ENCODE measurements around the gene ASB5.
"Not testable (repeated sequence)": the region's sequence is repeated elsewhere in the genome, so short reads cannot be mapped to it uniquely, and the experiment has no call there.

The ASB5 gene

GRCh38 chr4:176279560-176279959 lies 10.5 kb upstream of the ASB5 start:
- DNase-seq (ENCODE audit: low read depth in 3 of 3, low spot score in 1 of 3), result not testable (repeated sequence)

DNA sequence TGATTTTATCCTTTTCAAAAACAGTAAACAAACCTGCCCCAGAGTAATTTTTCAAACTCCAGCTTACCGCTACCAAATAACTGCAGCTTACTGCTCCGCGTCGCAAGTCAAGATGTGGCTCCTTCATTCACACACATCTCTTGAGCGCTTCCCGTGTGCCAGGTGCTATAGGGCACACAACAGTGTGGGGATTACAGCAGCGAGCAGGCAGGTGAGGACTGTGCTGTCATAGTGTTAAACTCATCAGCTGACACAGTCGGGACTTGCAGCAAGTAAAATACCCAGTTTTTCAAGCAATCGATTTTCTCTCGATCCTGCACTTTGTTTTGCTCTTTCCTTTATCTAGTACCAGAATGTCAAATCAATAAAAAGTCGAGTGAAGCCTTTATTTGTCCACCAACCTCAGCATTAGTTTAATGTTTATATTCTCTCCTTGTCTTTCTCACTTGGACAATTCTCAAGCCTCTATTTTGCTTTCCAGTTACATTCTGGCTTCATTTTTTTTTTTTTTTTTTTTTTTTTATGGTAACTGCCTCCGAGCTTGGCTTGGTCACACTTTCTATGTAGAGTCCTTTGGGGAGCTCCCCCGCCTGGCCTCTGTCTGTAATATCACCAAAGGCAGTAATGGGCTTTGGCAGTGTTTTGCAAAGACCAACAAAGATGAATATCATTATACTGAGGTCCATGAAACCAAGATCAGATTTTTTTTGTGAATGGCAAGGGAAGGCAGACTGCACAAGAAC lies 8.3 kb upstream of the ASB5 start:
- DNase-seq (ENCODE audit: low read depth in 3 of 3, low spot score in 1 of 3), result peak in 1 of 3 donors; percentile 5

GRCh38 chr4:176276710-176277109 lies 7.7 kb upstream of the ASB5 start:
- DNase-seq (ENCODE audit: low read depth in 3 of 3, low spot score in 1 of 3), result no peak

DNA sequence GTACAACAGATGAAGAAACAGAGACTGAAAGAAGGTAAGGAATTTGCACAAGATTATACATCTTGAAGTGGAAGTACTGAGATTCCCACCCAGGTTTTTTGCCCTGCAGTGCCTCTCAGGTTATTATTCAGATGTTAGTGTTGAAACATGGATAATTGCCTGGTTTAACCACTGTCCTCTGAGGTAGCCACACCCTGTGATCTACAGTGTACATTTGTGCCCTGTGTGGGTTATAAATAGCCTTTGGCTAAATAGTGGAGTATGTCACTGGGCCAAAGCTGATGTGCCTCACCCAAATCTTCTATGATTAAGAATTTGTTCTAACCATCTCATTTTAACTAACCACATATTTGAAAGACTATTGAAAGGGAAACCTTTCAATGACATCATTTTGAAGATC lies 5.4 kb upstream of the ASB5 start:
- DNase-seq (ENCODE audit: low read depth in 3 of 3, low spot score in 1 of 3), result no peak

DNA sequence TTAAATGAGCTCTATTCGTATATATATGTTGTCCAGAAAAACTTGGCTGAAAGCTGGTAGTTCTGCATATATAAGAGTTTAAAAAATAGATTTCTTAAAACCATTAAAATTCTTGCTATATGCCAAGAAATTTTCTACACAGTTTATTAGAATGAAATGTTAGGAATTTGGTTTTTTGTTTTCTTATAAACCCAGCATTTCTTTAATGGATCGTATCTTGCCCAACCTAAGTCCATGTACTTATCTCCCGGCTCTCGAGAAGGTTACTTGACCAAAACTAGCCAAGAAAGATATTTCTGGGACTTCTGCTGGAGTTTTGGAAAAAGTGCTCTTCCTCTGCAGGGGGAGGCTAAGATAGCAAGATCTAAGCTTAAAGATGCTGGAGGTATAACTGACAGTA lies 4.7 kb upstream of the ASB5 start:
- DNase-seq (ENCODE audit: low read depth in 3 of 3, low spot score in 1 of 3), result no peak

DNA sequence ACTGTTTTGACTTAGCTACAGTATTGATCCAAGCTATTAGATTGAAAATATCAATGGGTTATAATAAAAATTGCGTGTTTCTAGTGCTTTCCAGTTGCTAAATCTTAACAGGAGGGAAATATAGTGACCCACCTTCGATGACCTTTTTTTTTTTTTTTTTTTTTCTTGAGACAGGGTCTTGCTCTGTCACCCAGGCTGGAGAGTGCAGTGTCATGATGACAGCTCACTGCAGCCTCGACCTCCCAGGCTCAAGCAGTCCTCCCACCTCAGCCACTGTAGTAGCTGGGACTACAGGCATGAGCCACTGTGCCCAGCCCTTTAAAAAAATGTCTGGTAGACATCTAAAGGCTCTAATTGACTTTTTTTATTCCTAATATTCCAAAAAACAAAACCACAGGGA lies 3.8 kb upstream of the ASB5 start:
- no peak for DNase-seq (ENCODE audit: low read depth in 3 of 3, low spot score in 1 of 3)

DNA sequence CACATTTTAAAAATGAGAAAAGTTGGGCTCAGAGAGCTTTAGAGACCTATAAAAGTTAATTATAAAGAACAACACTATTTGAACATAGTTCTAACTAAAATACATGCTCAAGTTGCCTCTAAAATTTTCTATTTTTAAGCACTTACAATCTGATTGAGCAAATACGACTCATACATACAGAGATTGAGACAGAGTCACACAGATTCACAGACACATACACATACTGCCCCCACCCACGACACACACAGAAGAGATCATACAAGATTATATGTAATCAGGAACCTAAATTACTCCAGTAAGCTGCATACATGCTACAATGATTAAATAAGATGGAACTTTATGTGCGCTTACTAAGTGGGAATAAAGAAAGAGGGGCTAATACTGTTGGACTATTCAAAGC lies 2.7 kb upstream of the ASB5 start:
- no peak for DNase-seq (ENCODE audit: low read depth in 3 of 3, low spot score in 1 of 3)

GRCh38 chr4:176270669-176271068 lies 1.6 kb upstream of the ASB5 start:
- DNase-seq (ENCODE audit: low read depth in 3 of 3, low spot score in 1 of 3), result no peak

DNA sequence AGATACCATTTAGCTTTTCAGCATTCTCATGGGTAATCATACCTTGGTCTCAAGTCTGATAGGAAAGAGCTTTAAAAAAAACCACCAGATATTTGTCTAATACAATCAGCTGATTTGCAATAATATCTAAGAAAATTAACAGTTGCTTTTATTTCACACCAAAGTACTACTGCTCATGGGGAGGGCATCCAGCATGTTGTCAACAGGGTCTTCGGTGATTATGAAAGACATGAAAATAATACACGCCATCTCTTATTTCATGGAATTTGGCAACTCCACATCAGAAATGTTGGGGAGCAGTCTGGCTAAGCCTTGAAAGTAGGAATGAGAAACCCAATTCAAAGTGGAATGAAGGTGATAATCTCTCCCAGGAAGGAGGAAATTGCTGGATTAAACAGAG lies 3.0 kb downstream of the ASB5 start:
- no peak for DNase-seq (ENCODE audit: low read depth in 3 of 3, low spot score in 1 of 3)

- DNase-seq (ENCODE audit: low read depth in 3 of 3, low spot score in 1 of 3), result no peak
These were observed 6.8 kb downstream of the ASB5 start for GRCh38 chr4:176262243-176262642.

GRCh38 chr4:176261481-176261880 lies 7.5 kb downstream of the ASB5 start:
- no peak for DNase-seq (ENCODE audit: low read depth in 3 of 3, low spot score in 1 of 3)

DNA sequence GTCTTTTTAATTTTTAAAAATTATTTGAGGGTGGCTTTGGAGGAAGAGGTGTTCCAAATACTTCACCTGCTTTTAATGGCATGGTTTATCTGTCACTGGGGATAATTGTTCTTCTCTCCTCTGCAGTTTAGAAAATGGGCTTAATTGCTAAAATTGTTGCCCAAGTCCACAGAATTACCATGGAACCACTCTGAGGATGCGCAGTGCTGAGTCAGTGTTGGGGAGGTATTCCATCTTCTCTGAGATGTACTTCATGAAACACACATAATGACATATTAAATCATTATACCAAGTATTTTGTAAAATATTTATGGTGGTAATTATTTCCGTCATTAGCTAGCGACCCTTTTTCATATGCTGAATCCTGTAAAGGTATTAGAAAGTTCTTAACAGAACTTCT lies 8.0 kb downstream of the ASB5 start:
- no peak for DNase-seq (ENCODE audit: low read depth in 3 of 3, low spot score in 1 of 3)

GRCh38 chr4:176259330-176260090 lies 9.5 kb downstream of the ASB5 start:
- DNase-seq (ENCODE audit: low read depth in 3 of 3, low spot score in 1 of 3), result no peak

- DNase-seq (ENCODE audit: low read depth in 3 of 3, low spot score in 1 of 3), result no peak
These were observed 10.9 kb downstream of the ASB5 start for GRCh38 chr4:176258135-176258534.

- DNase-seq (ENCODE audit: low read depth in 3 of 3, low spot score in 1 of 3), result no peak
These were observed 12.1 kb downstream of the ASB5 start for GRCh38 chr4:176256921-176257320.

- DNase-seq (ENCODE audit: low read depth in 3 of 3, low spot score in 1 of 3), result no peak
These were observed 26.2 kb downstream of the ASB5 start for GRCh38 chr4:176242764-176243347.

DNA sequence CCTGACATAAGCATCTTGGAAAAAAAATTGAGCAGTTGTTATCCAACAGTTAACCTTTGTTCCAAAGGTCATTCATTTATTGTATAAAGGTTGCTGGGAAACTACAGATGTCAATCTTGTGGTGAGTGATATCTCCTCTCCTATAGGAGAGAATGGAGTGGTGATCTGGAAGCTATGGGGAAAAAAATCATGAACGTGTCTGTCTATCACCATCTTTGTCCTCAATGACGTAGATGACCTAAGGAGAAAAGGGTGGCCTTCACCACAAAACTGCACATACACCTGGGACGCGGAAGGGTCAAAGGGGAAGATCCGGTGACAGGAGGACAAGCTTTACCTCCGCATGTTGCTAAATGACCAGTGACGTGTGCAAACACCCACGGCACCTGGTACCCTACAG lies 27.3 kb downstream of the ASB5 start:
- DNase-seq (ENCODE audit: low read depth in 3 of 3, low spot score in 1 of 3), result no peak

GRCh38 chr4:176238826-176239225 lies 30.2 kb downstream of the ASB5 start:
- DNase-seq (ENCODE audit: low read depth in 3 of 3, low spot score in 1 of 3), result no peak

DNA sequence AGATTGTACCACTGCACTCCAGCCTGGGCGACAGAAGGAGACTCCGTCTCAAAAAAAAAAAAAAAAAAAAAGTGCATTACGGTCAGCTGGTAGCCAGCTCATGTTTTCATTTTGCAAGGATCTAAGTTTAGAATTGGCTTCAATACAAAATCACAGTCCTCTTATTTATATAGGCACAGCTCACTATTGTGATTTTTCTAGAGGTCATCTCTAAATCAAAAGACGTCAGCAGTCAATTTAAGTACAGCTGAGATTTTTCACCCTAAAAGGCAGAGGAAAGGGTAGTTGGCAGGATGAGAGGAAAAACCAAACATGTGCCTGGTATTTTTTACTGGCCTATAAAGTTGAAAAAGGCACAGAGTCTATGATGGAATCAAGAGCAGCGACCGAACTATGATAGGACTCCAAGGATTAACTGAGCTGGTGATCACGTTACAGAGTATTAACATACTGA lies 30.8 kb downstream of the ASB5 start:
- DNase-seq (ENCODE audit: low read depth in 3 of 3, low spot score in 1 of 3), result no peak

DNA sequence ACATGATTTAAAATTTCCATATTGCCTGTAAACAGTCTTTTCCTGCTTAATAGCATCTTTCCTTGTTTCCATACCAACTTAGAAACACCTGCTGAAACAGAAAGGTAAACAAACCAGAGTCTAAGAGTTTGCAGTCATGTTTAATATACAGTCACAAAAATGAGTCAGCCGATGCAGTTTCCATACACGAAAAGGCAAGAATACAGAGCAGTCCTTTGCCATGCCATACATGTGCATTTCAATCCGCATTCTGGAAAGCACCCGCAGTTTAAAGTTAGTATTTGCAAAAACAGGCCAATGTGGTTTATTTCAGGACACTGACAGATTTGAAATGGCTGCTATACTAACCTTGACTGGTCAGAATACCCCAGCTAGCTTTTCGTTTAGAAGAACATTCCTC lies 32.1 kb downstream of the ASB5 start:
- DNase-seq (ENCODE audit: low read depth in 3 of 3, low spot score in 1 of 3), result no peak

DNA sequence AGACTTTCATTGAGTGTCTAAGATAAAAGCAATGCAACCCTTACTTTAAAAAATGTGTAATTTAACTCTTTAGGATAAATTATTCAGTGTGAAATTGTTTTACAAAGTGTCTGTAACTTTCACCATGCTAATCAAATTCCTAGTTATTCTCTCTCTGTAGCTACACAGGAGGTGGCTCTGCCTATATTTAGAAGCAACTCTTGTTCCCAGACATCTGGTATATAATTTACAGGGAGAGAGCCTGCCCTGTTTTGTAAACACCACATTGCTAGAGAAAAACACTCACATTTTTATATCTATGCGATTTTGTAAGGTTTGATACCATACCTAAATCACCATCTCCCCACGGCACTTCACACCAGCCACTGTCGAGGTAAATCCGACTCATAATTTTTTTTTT lies 38.2 kb downstream of the ASB5 start:
- DNase-seq (ENCODE audit: low read depth in 3 of 3, low spot score in 1 of 3), result no peak

DNA sequence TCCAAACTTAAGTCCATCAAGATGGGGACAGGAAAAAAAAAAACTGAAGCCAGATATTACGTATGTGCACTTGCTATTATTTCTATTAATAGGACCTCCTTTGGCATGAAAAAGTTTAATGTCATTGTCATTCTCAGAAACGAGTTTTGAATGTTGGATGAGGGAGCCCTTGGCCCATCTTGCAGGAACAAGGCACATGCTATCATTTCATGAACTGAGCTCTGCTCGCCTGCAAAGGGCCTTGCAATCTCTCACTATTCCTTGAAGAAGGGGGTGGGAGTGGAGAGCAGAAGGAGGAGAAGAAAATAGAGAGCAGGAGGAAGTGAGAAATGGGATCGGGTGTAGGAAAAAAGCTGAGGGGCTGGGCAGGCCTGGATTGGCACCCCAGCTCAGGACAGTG lies 39.4 kb downstream of the ASB5 start:
- no peak for DNase-seq (ENCODE audit: low read depth in 3 of 3, low spot score in 1 of 3)
